Activated naive CD4-positive, alpha-beta T cell treated with anti-CD3 and anti-CD28 coated beads for 36 hours (primary cell): ENCODE data around the gene CCDC141. TPM values are rescaled to one million over a fixed set of nuclear protein-coding genes. Genes with fewer than 3 reads are reported as not detected.

Source experiments
- CTCF ChIA-PET: fragments of 350-600 bp; sonication (Branson Sonifier 250); formaldehyde crosslinking; loops from one replicate; lab custom pipeline; 2021; ENCODE audit warnings: antibody characterized with exemption; lab: Charles Lee
- DNase-seq: peaks from one replicate; pipeline ENCODE4 v3.0.0-alpha.2; 2020
- H3K27ac Mint-ChIP-seq: one replicate; pipeline ENCODE4 v1.8.0; 2021; ENCODE audit warnings: mild to moderate bottlenecking, mixed read lengths
- H3K27me3 Mint-ChIP-seq: one replicate; pipeline ENCODE4 v1.8.0; 2021; ENCODE audit warnings: low read depth, mixed read lengths
- H3K36me3 Mint-ChIP-seq: one replicate; pipeline ENCODE4 v1.8.0; 2021; ENCODE audit warnings: low read depth, mixed read lengths
- H3K4me1 Mint-ChIP-seq: one replicate; pipeline ENCODE4 v1.8.0; 2021; ENCODE audit warnings: low read depth, mixed read lengths
- H3K4me3 Mint-ChIP-seq: one replicate; pipeline ENCODE4 v1.8.0; 2021; ENCODE audit warnings: mild to moderate bottlenecking, moderate library complexity, mixed read lengths
- H3K9me3 Mint-ChIP-seq: one replicate; pipeline ENCODE4 v1.8.0; 2021; ENCODE audit warnings: mixed read lengths
- intact Hi-C: fragments of 100-400 bp; cut with micrococcal nuclease; formaldehyde crosslinking; loops from one replicate; pipeline ENCODE4 v1.15.1; 2023
- total RNA-seq, 2 experiments: library from RNA; stranded (reverse); gene quantifications; one replicate each; pipeline ENCODE4 v1.2.3, GENCODE V29; 2021

CCDC141 gene
- total RNA-seq, 2 experiments from 2014 or later, result 2.6 to 4.6 TPM

GRCh38 chr2:178899656-178900055 lies 150.3 kb downstream of the CCDC141 start:
- H3K4me1 Mint-ChIP-seq, result peaks cover 4% of the 10 kb centered on the region
- no peaks in the 10 kb centered on the region for H3K27me3 Mint-ChIP-seq
- H3K9me3 Mint-ChIP-seq, result no peaks in the 10 kb centered on the region
- no peak overlapping the region for H3K27ac Mint-ChIP-seq
- no peak overlapping the region for H3K4me3 Mint-ChIP-seq
- CTCF ChIA-PET, result interaction anchor here (1.1 kb wide), 1 partner anchor 13 kb away, joined by 3 read pairs; no protein-coding TSS in a partner anchor
- intact Hi-C loops, result no loop called here
- no peak for DNase-seq
- peaks cover 14% of the 10 kb centered on the region for H3K36me3 Mint-ChIP-seq

- peaks cover 4% of the 10 kb centered on the region for H3K36me3 Mint-ChIP-seq
- no peaks in the 10 kb centered on the region for H3K27me3 Mint-ChIP-seq
- no peak for DNase-seq
- intact Hi-C loops, result no loop called here
- no peaks in the 10 kb centered on the region for H3K9me3 Mint-ChIP-seq
- no peak overlapping the region for H3K4me3 Mint-ChIP-seq
- H3K4me1 Mint-ChIP-seq, result peaks cover 9% of the 10 kb centered on the region
- CTCF ChIA-PET, result interaction anchor here (0.7 to 2.4 kb wide), 3 partner anchors 17 to 234 kb away, joined by 3 to 8 read pairs (median 3); no protein-coding TSS in a partner anchor
- H3K27ac Mint-ChIP-seq, result no peak overlapping the region
These were observed 154.1 kb downstream of the CCDC141 start for GRCh38 chr2:178895872-178896271.

- CTCF ChIA-PET, result interaction anchor here (0.7 to 1.2 kb wide), 2 partner anchors 16 to 20 kb away, joined by 3 read pairs; no protein-coding TSS in a partner anchor
- Mint-ChIP-seq H3K36me3 (peaks cover 3% of the 10 kb centered on the region), H3K4me1 (peaks cover 9% of the 10 kb centered on the region), H3K4me3 (no peak overlapping the region), H3K27ac (no peak overlapping the region), H3K27me3 (no peaks in the 10 kb centered on the region), H3K9me3 (no peaks in the 10 kb centered on the region)
- DNase-seq, result no peak
- intact Hi-C loops, result no loop called here
These were observed 154.8 kb downstream of the CCDC141 start for GRCh38 chr2:178895171-178895570.

- DNase-seq, result no peak
- CTCF ChIA-PET, result interaction anchor here (0.6 to 1.9 kb wide), 14 partner anchors 12 to 861 kb away, joined by 3 to 10 read pairs (median 4); no protein-coding TSS in a partner anchor
These were observed 156.9 kb downstream of the CCDC141 start for GRCh38 chr2:178892751-178893625.

GRCh38 chr2:178891959-178892485 lies 157.9 kb downstream of the CCDC141 start:
- H3K27ac Mint-ChIP-seq, result no peak overlapping the region
- no peak for DNase-seq
- CTCF ChIA-PET, result interaction anchor here (1.0 to 5.9 kb wide), 5 partner anchors 9 to 238 kb away, joined by 3 to 34 read pairs (median 9); no protein-coding TSS in a partner anchor
- no peaks in the 10 kb centered on the region for H3K36me3 Mint-ChIP-seq
- H3K9me3 Mint-ChIP-seq, result no peaks in the 10 kb centered on the region
- intact Hi-C loops, result loop anchor here (1.0 to 5.0 kb wide), 8 partner anchors 22 to 859 kb away; no protein-coding TSS in a partner anchor
- no peak overlapping the region for H3K4me3 Mint-ChIP-seq
- H3K4me1 Mint-ChIP-seq, result peaks cover 9% of the 10 kb centered on the region
- no peaks in the 10 kb centered on the region for H3K27me3 Mint-ChIP-seq

More at GRCh38 chr2:178892751-178893625, 156.9 kb downstream of the CCDC141 start:
- Mint-ChIP-seq H3K27ac (no peak overlapping the region), H3K4me1 (peaks cover 9% of the 10 kb centered on the region), H3K4me3 (no peak overlapping the region), H3K27me3 (no peaks in the 10 kb centered on the region), H3K9me3 (no peaks in the 10 kb centered on the region), H3K36me3 (peaks cover under 1% of the 10 kb centered on the region)
- intact Hi-C loops, result loop anchor here (5.0 kb wide), 1 partner anchor 549 kb away; no protein-coding TSS in a partner anchor

GRCh38 chr2:178891265-178891958 lies 158.5 kb downstream of the CCDC141 start:
- Mint-ChIP-seq H3K4me3 (no peak overlapping the region), H3K27ac (no peak overlapping the region), H3K9me3 (no peaks in the 10 kb centered on the region), H3K4me1 (peaks cover 9% of the 10 kb centered on the region), H3K36me3 (no peaks in the 10 kb centered on the region), H3K27me3 (no peaks in the 10 kb centered on the region)
- intact Hi-C loops, result loop anchor here (1.0 to 5.0 kb wide), 8 partner anchors 23 to 859 kb away; no protein-coding TSS in a partner anchor
- peak; percentile 82 for DNase-seq
- CTCF ChIA-PET, result interaction anchor here (0.7 to 5.9 kb wide), 14 partner anchors 8 to 238 kb away, joined by 3 to 34 read pairs (median 5); no protein-coding TSS in a partner anchor

GRCh38 chr2:178886006-178886405 lies 163.9 kb downstream of the CCDC141 start:
- no peak overlapping the region for H3K27ac Mint-ChIP-seq
- H3K4me1 Mint-ChIP-seq, result no peaks in the 10 kb centered on the region
- no peaks in the 10 kb centered on the region for H3K27me3 Mint-ChIP-seq
- DNase-seq, result no peak
- H3K9me3 Mint-ChIP-seq, result no peaks in the 10 kb centered on the region
- peaks cover 15% of the 10 kb centered on the region for H3K36me3 Mint-ChIP-seq
- CTCF ChIA-PET, result interaction anchor here (5.9 kb wide), 1 partner anchor 244 kb away, joined by 34 read pairs; no protein-coding TSS in a partner anchor
- no peak overlapping the region for H3K4me3 Mint-ChIP-seq
- intact Hi-C loops, result no loop called here

- Mint-ChIP-seq H3K27ac (no peak overlapping the region), H3K9me3 (no peaks in the 10 kb centered on the region), H3K4me3 (no peak overlapping the region), H3K36me3 (peaks cover 15% of the 10 kb centered on the region), H3K27me3 (no peaks in the 10 kb centered on the region), H3K4me1 (no peaks in the 10 kb centered on the region)
- CTCF ChIA-PET, result interaction anchor here (1.8 kb wide), 1 partner anchor 245 kb away, joined by 8 read pairs; no protein-coding TSS in a partner anchor
- DNase-seq, result no peak
- intact Hi-C loops, result no loop called here
These were observed 165.5 kb downstream of the CCDC141 start for GRCh38 chr2:178884440-178884839.

GRCh38 chr2:178882666-178883440 lies 167.1 kb downstream of the CCDC141 start:
- CTCF ChIA-PET, result interaction anchor here (0.6 to 1.8 kb wide), 4 partner anchors 9 to 247 kb away, joined by 3 to 8 read pairs (median 4); no protein-coding TSS in a partner anchor
- no peak overlapping the region for H3K4me3 Mint-ChIP-seq
- no peaks in the 10 kb centered on the region for H3K27me3 Mint-ChIP-seq
- H3K4me1 Mint-ChIP-seq, result no peaks in the 10 kb centered on the region
- no peaks in the 10 kb centered on the region for H3K9me3 Mint-ChIP-seq
- intact Hi-C loops, result no loop called here
- H3K27ac Mint-ChIP-seq, result no peak overlapping the region
- peaks cover 15% of the 10 kb centered on the region for H3K36me3 Mint-ChIP-seq
- no peak for DNase-seq

- CTCF ChIA-PET, result interaction anchor here (0.7 to 1.1 kb wide), 2 partner anchors 9 to 81 kb away, joined by 3 to 5 read pairs; no protein-coding TSS in a partner anchor
- intact Hi-C loops, result no loop called here
- H3K4me1 Mint-ChIP-seq, result no peaks in the 10 kb centered on the region
- no peaks in the 10 kb centered on the region for H3K9me3 Mint-ChIP-seq
- no peak overlapping the region for H3K27ac Mint-ChIP-seq
- H3K27me3 Mint-ChIP-seq, result no peaks in the 10 kb centered on the region
- H3K4me3 Mint-ChIP-seq, result no peak overlapping the region
- H3K36me3 Mint-ChIP-seq, result peaks cover 15% of the 10 kb centered on the region
- DNase-seq, result no peak
These were observed 168.9 kb downstream of the CCDC141 start for GRCh38 chr2:178881075-178881474.

- no peak for DNase-seq
- H3K9me3 Mint-ChIP-seq, result no peaks in the 10 kb centered on the region
- no peak overlapping the region for H3K27ac Mint-ChIP-seq
- no peak overlapping the region for H3K4me3 Mint-ChIP-seq
- CTCF ChIA-PET, result interaction anchor here (0.7 to 1.1 kb wide), 2 partner anchors 10 to 80 kb away, joined by 3 to 5 read pairs; no protein-coding TSS in a partner anchor
- intact Hi-C loops, result no loop called here
- peaks cover 15% of the 10 kb centered on the region for H3K36me3 Mint-ChIP-seq
- no peaks in the 10 kb centered on the region for H3K4me1 Mint-ChIP-seq
- H3K27me3 Mint-ChIP-seq, result no peaks in the 10 kb centered on the region
These were observed 169.7 kb downstream of the CCDC141 start for GRCh38 chr2:178880257-178880656.
